HG03045 (cell line): ENCODE data around the gene DOCK8.

Experiments
- ATAC-seq: cut with Tn5 transposase; IDR thresholded peaks from one replicate; pipeline ENCODE4 v1.9.1; 2021; ENCODE audit warnings: mild to moderate bottlenecking, moderate library complexity; ENCODE audit not compliant: unreplicated experiment

Gene DOCK8

DNA sequence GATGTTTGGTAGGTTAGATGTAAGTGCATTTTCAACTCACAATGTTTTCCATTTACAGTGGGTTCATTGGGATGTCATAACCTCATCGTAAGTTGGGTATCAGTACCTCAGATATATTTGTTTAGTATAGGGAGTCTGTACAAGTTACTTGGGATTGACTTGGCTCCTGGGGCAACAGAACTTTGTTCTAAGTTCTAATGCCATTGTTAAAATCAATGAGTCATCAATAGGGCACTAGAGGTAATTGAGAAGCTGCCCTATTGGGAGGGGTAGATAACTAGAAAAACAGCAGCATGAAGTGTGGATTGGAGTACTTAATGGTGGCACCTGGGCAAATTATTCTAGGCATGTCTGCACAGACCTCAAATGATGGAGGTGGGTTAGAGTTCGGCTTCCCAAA is 272.8 kb downstream of the DOCK8 start:
- no peak for ATAC-seq

DNA sequence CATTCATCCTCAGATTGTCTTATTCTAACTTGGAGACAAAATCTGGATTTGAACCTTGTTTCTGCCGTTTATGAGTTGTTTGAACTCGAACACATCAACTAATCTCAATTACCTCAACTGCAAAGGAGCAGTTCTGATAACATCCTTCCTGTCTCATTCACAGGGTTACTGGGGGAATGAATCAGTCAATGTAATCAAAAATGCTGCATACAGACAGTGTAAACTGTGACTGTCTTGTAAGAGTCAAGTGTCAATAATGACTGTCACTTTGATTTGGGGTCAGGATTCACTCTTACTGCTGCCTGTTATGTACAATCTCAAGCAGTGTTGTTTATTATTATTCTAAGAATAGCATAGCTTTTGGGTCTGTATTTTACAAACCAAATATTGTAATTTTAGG is 273.8 kb downstream of the DOCK8 start:
- no peak for ATAC-seq

DNA sequence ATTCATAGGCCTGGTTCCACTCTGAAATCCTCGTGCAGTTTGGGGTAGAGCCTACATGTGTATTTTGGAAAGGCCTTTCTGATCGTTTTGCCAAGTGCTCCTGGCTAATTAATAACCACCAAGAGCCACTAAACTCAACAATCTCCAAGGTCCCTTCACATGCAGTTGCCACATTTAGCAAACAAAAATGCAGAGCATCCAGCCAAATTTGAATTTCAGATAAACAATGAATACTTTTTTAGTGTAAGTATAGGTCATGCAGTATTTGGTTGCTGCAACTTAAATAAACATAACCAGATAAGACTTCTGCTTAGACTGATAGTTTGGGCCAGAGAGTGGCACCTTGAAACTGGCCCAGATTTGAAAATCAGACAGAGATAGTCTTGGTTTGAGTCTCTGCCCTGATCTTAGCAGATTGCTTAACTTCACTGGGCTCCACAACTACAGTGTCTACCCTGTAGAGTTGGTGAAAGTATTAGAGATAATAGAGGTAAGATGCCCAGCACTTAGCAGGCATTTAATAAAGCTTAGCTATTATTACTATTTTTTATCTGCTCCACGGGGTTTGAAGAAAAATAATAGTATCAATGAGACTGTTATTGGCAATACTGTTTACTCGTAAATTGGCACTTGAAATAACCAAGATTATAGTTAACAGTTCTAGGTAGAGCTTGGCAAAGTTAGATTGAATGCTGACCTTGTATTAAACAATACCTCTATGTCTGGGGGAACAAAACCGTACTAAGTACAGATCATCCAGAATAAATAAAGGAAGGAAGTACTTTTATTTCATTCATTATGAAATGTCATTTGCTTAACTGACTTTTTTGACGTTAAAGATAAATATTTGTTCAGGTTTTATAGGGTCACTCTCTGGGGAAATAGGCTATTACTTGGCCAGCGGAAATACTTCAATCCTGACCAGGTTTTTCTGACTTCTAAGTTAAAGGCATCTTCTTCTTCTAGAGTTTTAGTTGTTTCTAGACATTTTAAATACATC is 274.8 kb downstream of the DOCK8 start:
- no peak for ATAC-seq

DNA sequence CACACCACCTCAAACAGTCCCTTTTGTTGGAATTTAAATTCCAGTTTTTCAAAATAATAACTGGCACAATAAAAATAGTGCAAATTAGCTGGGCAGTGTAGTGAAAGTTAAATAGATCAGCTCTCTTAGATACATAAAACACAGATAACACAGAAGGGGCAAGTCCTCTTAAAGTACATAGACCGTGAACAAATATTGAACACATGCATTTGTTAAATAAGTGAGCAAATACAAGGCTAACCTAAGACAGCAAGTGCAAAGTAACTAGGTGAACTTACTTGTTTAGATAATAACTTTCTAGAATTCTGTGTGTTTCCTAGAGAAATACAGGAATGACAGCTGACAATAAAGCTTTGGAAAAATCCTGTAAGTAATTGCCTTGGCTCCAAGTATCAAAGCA is 280.1 kb downstream of the DOCK8 start:
- ATAC-seq, result no peak

DNA sequence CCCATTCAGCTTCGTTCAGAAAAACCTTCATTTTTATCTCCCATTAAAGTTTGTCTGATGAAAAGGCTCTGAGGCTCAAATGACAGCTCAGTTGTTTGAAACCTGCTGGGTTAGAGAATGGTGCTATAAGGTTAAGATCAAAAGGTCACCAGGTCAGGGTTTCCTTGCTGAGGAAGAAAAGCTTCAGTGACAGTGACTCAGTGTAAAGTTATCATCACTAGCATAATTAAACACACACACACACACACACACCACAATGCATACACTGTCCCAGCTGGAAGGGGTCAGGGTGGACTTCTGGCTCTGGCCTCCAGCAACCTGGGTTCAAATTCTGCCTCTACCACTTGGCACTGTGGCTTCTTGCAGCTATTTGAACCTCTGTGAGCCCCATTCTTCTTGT is 281.1 kb downstream of the DOCK8 start:
- ATAC-seq, result no peak

DNA sequence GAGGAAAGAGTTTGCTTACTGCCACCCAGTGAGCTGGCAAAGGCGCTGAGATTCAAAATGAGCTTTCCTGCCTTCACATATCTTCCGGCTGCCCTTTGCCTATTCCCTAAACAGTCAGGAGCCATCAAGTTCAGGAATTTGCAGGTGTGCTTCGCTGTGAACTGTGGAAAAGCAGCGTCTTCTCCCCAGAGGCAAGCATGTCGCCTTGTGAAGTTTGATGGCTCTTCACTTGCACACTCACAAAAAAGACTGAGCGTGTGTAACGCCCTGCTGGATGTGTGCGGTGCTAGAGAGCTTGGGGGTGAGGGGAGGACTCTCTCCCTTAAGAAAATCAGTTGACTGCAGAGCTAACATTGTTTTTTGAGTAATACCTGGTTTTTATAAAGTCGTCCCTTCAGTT is 288.7 kb downstream of the DOCK8 start:
- ATAC-seq, result no peak

DNA sequence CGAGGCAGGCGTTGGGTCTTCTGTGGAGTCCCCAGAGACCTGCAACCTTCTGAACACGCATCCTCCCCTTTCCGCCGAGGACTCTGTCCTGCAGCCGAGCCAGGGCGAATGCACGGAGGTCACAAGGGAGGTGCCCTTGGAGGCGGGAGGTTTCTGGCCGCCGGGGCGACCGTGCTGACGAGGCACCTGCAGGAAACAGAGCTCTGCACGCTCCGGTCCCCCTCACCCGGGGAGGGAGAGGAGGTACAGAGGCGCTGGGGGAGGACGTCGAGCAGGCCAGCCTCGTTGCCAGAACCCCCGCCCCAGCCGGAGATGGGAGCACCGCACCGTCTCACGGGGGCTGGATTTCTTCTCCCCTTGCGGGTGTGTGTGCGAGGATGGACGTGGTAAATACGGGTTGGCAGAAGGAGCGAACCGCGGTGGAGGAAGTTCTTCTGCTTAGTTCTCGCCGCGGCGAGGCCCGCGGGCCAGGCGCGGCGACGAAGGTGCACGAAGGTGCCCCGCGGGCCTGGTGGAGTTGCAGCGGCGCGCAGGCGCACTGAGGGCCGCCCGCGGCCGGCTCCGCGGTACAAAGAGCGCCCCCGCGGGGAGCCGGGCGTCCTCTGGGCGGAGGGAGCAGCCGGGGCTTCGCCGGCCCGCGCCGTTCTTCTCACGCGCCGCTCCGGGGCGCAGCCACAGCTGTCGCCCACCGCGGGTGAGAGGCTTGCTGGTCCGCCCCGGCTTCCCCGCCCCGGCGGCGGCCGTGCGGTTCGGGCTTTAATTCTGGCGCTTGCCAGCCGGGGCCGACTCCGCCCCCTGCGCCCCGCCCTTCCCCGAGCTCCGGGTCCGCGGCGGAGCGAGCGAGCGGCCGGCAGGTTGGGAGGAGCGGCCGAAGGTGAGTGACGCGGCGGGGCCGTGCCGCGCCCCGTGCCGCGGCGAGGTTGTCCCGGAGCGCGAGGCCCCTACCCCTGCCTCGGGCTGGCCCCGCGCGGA is 289.5 kb downstream of the DOCK8 start, which contains the start of gene KANK1:
Gene KANK1, plus strand, starts transcription at position 815 of the 972 bp plus-strand sequence.
- ATAC-seq, result peak; percentile 91

DNA sequence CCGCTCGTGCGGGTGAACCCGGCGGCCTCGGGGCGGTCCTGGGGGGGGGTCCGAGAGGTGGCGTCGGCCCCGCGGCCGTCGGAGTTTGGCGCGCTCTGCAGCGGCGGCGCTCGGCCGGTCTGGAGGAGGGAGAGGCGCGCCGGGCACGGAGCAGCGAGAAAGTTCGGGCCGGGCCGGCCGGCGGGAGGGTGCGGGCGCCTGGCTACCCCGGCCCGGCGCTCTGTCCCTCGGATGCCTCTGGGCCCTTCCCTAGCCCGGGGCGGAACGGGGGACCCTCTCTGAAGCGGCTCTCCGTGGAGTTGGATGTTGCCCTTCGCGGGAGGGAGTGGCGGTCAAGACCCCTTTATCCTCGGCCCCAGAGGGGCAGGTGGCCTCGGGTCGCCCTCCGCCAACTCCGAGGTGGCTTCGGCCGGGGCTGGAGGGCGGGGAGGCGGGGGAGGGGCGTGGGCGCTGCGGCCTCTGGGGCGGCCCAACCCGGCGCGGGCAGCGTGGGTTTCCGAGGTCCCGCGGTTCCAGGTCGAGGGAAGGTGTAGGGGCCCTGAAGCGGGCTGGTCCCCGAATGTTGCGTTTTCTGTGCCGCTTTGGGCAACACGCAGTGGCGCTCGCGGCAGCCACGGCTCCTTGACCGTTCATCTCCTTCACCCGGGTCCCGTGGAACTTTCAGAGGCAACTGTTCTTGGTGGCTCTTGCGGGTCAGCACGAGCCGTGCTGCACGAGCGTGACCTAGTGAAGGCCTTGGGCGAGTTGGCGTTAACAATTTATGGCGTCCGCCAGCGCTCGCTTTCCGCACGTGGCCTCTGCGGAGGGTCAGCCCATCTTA is 290.5 kb downstream of the DOCK8 start:
- peak; percentile 26 for ATAC-seq

DNA sequence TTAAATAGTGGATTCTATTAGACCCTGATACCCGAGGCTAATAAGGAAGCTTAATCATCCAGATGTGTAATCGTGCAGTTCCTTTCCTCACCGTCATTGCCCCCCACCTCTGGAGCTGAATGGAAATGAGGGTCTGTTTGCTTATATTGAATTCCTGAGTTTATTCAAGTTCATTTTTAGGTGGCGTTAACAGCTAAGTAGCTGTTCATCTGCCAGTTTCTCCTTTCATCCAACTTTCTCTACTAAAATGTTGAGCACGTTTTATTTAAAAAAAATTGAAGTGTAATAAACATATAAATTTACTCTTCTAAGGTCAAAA is 291.0 kb downstream of the DOCK8 start:
- ATAC-seq, result no peak

DNA sequence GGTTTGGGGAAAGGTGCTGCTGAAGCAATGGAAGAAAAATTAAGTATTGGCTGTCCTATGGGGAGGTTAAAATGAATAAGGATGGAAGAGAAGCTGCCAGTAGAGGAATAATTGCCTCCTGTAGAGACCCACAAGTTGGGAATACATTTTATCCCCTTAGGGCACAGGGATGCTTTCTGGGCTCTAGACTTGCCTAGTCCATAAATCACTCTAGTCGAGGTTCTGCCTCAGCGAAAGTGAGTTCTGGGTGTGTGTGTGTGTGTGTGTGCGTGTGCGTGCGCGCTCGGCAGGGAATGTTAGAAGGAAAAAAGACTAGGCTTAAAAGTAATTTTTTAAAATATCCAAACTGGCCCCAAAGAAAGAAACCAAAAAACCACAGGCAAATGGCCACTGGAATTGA is 291.6 kb downstream of the DOCK8 start:
- ATAC-seq, result no peak

DNA sequence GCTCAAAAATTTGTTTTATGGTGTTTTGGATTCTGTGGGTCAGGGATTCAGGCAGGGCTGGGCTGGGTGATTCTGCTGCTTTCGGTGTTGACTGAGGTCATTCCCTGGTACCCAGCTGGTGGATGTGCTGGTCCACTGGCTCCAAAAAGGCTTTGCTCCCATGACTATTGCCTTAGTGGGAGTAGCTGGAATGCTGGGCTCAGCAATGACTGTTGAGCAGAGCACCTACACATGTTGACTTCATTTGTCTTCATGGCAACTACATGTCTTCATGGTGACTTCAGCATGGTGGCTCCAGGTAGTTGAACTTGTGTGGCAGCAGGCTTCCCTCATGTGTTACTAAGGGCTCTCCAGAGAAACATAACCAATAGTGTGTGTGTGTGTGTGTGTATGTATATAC is 297.2 kb downstream of the DOCK8 start:
- ATAC-seq, result no peak

DNA sequence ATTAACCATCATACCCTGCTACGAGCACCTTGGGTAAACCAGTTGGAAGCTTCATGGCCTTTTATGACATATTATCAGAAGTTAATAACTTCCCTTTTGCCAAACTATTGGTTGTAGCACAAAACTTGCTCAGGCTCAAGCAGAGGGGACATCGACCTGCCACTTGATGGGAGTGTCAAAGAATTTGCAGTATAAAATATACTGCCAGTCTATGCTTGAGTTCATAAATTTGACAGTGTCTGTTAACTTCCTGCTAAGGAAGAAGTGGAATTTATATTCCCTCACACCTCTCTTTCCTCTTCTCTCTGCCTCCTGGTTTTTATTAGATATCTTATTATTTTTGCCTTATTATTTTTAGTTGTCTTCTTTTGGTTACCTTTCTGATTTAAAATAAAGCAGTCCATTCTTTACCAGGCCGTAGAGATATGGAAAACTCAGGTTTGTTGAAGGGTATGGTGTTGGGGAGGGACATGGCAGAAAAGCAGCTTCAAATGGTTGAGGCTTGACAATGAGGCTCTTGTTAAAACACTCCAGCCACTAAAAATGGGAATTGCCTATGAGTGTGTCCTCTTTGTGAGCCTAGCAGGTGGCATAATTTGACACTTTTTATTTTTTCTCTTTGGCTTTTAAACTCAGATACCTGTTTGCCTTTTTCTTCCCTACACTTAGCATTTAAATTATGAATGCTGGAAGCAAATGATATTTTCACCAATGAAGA is 298.0 kb downstream of the DOCK8 start:
- ATAC-seq, result no peak
